Natural killer cell (primary cell): Measurements from ENCODE around the gene FAM13A. TPM values are rescaled to one million over a fixed set of nuclear protein-coding genes. Genes with fewer than 3 reads are reported as not detected.

Experiments
- ATAC-seq, 3 donors: fragments of 150-1000 bp in 2 of 3; fragments of 200-7000 bp in 1 of 3; cut with Tn5 transposase; 1 replicate in 1 of 3; 2 replicates in 2 of 3; pipeline ENCODE4 v1.10.0; 2021; ENCODE audit warnings: mild to moderate bottlenecking in 2 of 3, moderate library complexity in 2 of 3
- DNase-seq, 2 donors: peaks; one replicate each; pipeline versions ENCODE4 v3.0.0 to v3.0.0-alpha.2; 2013 to 2021; ENCODE audit warnings: mixed read lengths in 1 of 2
- H3K27ac ChIP-seq: one replicate; pipeline ENCODE4 v1.5.1; 2013; ENCODE audit warnings: mild to moderate bottlenecking, low read length
- H3K27me3 ChIP-seq: one replicate; pipeline ENCODE4 v1.6.1; 2013; ENCODE audit warnings: low read length; ENCODE audit not compliant: control insufficient read depth, insufficient read depth
- H3K36me3 ChIP-seq: one replicate; pipeline ENCODE4 v1.6.1; 2013; ENCODE audit warnings: low read length; ENCODE audit not compliant: control insufficient read depth, insufficient read depth
- H3K4me1 ChIP-seq: one replicate; pipeline ENCODE4 v1.6.1; 2013; ENCODE audit warnings: low read length; ENCODE audit not compliant: control insufficient read depth, insufficient read depth
- H3K4me3 ChIP-seq: one replicate; pipeline ENCODE4 v1.5.1; 2013; ENCODE audit warnings: low read length
- H3K9me3 ChIP-seq: one replicate; pipeline ENCODE4 v1.6.1; 2013; ENCODE audit warnings: low read length; ENCODE audit not compliant: control insufficient read depth, insufficient read depth
- H3K27ac Mint-ChIP-seq, 2 donors: one replicate each; pipeline ENCODE4 v1.8.0; 2022; ENCODE audit warnings: mild to moderate bottlenecking in 2 of 2, mixed read lengths in 2 of 2, moderate library complexity in 1 of 2
- H3K27me3 Mint-ChIP-seq, 2 donors: one replicate each; pipeline ENCODE4 v1.8.0; 2022; ENCODE audit warnings: low read depth in 2 of 2, mixed read lengths in 2 of 2
- H3K36me3 Mint-ChIP-seq: one replicate; pipeline ENCODE4 v1.8.0; 2022; ENCODE audit warnings: mixed read lengths
- H3K4me1 Mint-ChIP-seq, 2 donors: one replicate each; pipeline ENCODE4 v1.8.0; 2022; ENCODE audit warnings: mixed read lengths in 2 of 2
- H3K4me3 Mint-ChIP-seq: one replicate; pipeline ENCODE4 v1.8.0; 2022; ENCODE audit warnings: mild to moderate bottlenecking, moderate library complexity, mixed read lengths
- H3K9me3 Mint-ChIP-seq, 2 donors: one replicate each; pipeline ENCODE4 v1.8.0; 2022; ENCODE audit warnings: mixed read lengths in 2 of 2
- WGBS: methylation state at CpG from one replicate; pipeline ENCODE4 v1.1.7; 2013; ENCODE audit warnings: missing lambda C conversion rate; ENCODE audit not compliant: insufficient coverage; 5-methylcytosine and 5-hydroxymethylcytosine counted together
- intact Hi-C: fragments of 100-400 bp; cut with micrococcal nuclease; formaldehyde crosslinking; loops from one replicate; pipeline ENCODE4 v1.14.2; 2022
- total RNA-seq, 4 donors: library from RNA; stranded (reverse); fragments of 120-200 nt in 1 of 4; gene quantifications; one replicate each; pipeline versions ENCODE4 v1.2.3 to v1.2.4, GENCODE V29; 2013 to 2022
- TF ChIP-seq, protein P1 (sequence below): fragments of 200-600 bp; IDR thresholded peaks from one replicate; pipeline ENCODE4 v1.8.0; 2022; ENCODE audit warnings: antibody characterized with exemption

Gene FAM13A
- total RNA-seq, 3 donors from 2014 or later (not counting 1 experiment from before 2014, with no cell fraction given) = 8.8 to 10.0 (median 8.9) TPM

DNA sequence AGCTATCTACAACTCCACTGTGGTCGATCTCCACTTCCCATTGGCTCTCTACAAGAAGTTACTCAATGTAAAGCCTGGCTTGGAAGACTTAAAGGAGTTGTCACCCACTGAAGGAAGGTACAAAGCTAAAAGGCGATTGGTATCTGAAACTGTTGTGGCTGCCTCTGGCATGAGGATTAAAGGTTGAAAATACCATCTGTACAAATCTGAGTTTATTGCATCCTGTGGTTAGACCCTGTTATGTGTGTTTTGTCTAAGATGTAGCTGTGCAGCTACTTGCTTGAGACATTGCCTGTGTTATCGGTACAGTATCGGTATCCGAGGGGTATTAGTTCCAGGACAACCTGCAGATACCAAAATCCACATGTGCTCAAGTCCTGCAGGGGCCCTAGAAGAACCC, 375.8 kb downstream of the FAM13A start:
- peaks cover 54% of the 10 kb centered on the region for H3K36me3 ChIP-seq
- Mint-ChIP-seq H3K9me3 (no peaks in the 10 kb centered on the region), H3K27ac (no peak overlapping the region), H3K4me3 (no peak overlapping the region), H3K36me3 (peaks cover 45% of the 10 kb centered on the region), H3K27me3 (no peaks in the 10 kb centered on the region), H3K4me1 (peaks cover 0 to 4% of the 10 kb centered on the region in 2 donors)
- H3K27me3 ChIP-seq = no peaks in the 10 kb centered on the region
- no peak for DNase-seq
- TF ChIP-seq, protein P1, sequence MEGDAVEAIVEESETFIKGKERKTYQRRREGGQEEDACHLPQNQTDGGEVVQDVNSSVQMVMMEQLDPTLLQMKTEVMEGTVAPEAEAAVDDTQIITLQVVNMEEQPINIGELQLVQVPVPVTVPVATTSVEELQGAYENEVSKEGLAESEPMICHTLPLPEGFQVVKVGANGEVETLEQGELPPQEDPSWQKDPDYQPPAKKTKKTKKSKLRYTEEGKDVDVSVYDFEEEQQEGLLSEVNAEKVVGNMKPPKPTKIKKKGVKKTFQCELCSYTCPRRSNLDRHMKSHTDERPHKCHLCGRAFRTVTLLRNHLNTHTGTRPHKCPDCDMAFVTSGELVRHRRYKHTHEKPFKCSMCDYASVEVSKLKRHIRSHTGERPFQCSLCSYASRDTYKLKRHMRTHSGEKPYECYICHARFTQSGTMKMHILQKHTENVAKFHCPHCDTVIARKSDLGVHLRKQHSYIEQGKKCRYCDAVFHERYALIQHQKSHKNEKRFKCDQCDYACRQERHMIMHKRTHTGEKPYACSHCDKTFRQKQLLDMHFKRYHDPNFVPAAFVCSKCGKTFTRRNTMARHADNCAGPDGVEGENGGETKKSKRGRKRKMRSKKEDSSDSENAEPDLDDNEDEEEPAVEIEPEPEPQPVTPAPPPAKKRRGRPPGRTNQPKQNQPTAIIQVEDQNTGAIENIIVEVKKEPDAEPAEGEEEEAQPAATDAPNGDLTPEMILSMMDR = no peak
- WGBS = 94% methylated on average over 5 of the region's 5 CpGs
- H3K9me3 ChIP-seq = no peaks in the 10 kb centered on the region
- no peaks in the 10 kb centered on the region for H3K4me1 ChIP-seq
- intact Hi-C loops = no loop called here
- no peak overlapping the region for H3K27ac ChIP-seq
- ATAC-seq = no peak
- H3K4me3 ChIP-seq = no peak overlapping the region

Other genes with a start within 250 kb of the FAM13A start
- 1 to 10 TPM; 3.2 to 7.6 (median 5.1) TPM for gene TIGD2, start 54.3 kb upstream of the FAM13A start, total RNA-seq